Stimulated activated CD8-positive, alpha-beta memory T cell treated with anti-CD3 and anti-CD28 coated beads, Interleukin-15, amount 100 ng/mL, for 48 hours (primary cell): ENCODE measurements around the gene TRIM31.
"Not testable (repeated sequence)": the region's sequence is repeated elsewhere in the genome, so short reads cannot be mapped to it uniquely, and the experiment has no call there.

ENCODE experiments used
- DNase-seq, 2 donors: peaks; one replicate each; pipeline ENCODE4 v3.0.0-alpha.2; 2020; ENCODE audit warnings: low read depth in 2 of 2

Gene TRIM31

DNA sequence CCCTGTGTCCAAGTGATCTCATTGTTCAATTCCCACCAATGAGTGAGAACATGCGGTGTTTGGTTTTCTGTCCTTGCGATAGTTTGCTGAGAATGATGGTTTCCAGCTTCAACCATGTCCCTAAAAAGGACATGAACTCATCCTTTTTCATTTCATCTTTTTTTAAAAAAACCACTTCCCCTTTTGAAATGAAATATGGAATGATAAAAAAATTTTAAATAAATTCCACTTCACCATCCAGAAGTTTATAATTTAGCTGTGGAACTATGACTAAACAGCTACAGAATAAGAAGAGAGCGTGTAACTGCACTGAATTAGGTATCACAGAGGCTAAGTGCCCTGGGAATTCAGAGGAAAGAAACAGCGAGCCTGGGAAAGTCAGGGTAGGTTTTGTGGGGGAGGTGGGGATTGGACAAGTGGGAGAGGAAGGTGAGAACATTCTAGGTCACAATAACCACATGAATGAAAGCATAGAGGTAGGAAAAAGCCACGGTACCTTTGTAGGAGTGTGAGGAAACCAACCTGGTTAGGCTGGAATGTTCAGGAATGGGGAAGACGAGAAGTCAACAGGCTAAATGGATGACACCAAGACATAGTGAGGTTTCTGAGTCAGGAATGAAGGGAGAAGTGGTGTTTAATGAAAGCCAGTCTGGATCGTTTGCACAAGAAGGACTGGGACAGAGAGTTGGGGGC lies 37.1 kb upstream of the TRIM31 start:
- DNase-seq, result no peak

DNA sequence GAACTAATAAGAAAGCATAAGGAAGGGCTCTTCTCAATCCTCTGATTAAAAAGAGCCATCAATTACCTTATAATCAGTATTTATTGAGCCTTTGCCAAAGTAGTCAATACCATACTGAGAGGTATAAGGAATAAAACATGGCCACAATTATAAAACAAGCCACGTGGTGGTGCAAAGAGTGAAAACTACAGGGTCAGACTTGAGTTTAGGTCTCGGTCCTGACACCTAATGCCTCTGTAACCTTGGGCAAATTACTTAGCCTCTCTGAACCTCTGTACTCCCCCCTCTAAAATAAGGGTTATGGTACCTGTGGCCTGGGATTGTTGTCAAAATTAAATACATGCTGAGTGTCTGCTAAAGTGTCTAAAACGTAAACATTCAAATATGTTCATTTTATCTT lies 36.3 kb upstream of the TRIM31 start:
- no peak for DNase-seq

DNA sequence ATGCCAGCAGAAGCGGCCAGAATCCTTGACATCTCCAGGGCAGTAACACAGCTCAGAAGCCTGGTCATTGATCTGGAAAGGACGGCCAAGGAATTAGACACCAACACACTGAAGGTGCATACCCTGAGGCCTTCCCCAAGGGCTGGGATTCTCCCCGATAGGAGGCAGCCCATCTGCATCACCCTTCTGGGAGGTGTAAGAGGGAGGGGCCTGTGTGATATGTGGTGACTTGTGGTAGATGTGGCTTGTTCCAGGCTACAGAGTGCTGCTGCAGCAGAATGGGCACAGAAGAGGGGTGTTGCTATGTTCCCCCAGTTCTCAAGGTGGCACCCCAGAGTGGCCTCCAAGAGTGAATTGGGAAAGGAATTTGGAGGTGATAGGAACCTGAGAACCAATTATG lies 34.2 kb upstream of the TRIM31 start:
- DNase-seq, result no peak

DNA sequence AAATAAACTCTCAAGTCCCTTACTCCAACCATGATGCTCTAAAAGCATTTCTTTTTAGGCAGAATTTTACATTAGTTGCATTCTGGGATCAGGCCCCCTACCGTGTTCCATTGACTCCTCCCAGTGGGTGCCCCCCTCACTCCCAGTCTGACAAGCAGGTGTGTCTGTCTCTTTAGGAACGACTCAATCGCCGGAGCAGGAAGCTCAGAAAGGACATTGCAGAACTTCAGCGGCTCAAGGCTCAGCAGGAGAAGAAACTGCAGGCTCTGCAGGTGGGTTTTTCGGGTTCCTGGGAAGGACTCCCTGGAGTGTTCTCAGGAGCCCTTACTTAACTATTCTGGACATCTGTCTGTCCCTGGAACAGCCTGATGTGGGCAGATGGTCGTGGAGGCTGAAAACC lies 32.9 kb upstream of the TRIM31 start:
- no peak for DNase-seq

DNA sequence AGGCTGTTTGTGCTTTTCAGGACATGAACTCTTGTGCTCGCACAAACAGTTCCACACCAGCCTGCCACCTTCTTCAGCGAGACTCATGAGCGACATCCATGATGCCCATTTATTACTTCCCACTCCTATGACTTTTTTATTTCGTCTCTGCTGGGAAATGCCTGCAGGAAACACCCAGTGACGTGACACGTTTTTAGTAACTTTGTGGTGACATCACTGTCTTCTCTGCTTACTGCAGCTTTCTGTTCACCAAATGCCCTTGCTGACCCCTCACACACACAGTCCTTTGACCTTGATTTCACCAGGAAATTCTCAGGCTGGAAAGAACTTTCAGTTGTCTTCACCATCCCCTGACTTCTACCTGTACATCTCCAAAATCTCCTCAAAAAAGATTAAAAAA lies 31.9 kb upstream of the TRIM31 start:
- DNase-seq, result no peak

DNA sequence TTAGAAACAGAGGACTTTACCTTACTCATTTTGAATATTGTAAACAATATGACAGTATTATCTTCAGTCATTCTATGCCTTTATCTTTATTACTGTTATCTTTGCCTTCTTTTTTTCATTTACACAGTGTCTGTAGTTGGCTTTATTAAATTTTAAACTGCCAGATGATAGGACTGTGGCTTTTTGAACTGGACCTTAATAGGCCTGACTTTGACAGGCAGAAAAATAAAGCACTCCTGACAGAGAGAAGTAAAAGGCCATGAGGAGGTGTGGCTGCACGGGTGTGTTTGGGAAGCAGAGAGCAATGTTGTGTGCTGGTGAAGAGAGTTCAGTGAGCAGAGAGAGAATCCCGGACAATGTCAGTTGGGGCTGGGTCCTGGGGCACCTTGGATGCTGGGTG lies 30.9 kb upstream of the TRIM31 start:
- no peak for DNase-seq

DNA sequence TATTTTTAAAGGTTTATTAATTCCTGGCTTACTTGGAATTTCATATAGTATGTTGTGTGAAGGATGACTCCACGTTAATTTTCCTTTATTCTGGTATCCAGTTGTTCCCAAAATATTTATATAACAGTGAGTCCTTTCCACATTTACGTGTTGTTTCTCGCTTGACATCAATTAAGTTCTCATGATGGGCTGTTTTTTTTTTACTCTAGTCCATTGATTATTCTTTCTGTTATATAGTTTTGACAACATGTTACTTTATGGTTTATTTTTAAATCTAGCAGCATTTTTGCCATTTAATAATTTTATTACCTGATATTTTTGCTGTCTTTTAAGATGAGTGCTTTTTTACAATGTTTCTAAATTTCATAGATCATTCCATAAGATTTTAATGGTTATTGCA lies 29.8 kb upstream of the TRIM31 start:
- no peak for DNase-seq

DNA sequence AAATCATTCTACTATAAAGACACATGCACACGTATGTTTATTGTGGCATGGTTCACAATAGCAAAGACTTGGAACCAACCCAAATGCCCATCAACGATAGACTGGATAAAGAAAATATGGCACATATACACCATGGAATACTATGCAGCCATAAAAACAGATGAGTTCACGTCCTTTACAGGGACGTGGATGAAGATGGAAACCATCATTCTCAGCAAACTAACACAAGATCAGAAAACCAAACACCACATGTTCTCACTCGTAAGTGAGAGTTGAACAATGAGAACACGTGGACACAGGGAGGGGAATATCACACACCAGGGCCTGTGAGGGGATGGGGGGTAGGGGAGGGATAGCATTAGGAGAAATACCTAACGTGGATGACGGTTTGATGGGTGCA lies 27.4 kb upstream of the TRIM31 start:
- DNase-seq, result not testable (repeated sequence)

DNA sequence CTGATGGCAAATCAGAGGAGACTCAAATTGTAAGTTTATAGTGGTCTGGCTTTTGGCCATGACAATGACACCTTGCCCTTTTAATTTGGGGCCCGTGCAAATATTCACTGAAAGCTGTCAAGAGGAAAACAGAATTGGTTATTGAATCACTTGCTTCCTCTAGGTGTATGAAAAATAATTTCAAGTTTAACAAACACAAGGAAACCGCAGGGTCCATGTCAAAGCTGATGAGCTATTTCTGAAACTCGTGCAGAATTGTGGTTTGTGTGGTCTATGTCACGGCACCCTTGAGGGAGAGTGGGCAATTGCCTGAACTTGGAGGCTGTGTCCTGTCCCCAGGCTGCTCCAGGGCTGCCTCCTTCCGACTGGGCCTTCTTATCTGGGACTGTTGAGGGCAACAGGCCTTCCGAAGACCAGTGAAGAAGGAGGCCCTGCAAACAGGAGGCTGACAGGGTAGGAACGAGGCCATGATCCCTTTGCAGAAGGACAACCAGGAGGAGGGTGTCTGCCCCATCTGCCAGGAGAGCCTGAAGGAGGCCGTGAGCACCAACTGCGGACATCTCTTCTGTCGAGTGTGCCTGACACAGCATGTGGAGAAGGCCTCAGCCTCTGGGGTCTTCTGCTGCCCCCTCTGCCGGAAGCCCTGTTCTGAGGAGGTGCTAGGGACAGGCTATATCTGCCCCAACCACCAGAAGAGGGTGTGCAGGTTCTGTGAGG lies 23.8 kb upstream of the TRIM31 start:
- no peak for DNase-seq

DNA sequence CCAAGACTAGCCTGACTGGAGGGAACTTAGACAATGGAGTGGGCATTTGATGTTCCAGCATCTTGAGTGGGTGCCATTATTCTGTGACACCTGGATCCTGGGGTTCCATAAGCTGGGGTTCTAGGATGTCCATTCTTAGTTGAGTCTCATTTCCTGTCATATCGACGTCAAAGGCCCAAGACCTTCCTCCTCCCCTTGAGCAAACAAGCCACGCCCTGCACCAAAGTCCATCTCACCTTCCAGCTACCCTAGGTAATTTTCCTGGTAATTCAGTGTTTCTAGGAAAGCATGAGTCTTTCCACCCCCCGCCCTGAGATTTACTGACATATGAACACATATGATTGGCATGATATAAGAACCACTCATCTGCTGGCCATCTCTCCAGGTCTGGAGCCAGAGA lies 22.9 kb upstream of the TRIM31 start, which contains the start of gene TRIM40:
Gene TRIM40, plus strand, starts transcription at position 384 of the 400 bp plus-strand sequence. CDS start 897 bp downstream, outside the sequence.
- DNase-seq, result no peak

DNA sequence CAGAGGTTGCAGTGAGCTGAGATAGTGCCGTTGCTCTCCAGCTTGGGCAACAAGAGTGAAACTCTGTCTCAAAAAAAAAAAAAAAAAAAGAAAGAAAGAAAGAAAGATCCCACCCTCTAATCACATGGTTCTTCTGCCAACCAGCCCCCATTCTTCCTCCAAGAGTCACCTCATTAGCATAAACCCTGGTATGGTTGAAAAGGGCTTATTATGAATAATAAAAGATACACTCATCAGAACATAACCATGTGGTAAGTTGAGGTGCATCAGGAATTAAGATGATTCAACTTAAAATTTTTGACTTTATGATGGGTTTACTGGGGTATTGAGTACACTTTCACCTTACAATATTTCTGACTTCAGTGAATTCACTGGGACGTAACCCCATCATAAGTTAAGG lies 22.3 kb upstream of the TRIM31 start:
- no peak for DNase-seq

DNA sequence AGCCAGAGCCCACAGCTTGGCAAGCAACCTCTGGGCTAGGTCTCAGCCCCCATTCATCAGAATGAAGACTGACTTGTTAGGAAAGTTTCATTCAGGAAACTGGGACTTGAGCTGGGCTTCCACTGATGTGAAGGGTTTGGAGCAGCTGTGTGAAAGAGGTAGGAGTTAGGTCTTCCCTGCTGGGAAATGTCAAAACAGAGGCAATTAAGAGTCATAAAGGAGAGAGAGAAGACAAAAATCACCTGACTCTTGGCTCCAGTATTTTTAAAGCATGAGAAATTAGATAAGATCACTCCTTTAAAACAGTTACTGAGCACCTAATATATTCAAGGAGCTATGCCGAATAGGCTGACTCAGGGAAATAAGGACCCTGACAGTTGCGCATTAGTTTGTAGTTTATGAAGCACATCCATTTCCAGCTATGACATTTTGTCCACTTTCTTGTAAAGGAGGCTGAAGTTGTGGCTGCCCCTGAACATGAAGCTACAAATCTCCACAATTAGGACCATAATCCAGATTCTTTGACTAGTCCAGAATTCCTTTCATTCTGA lies 19.1 kb upstream of the TRIM31 start:
- DNase-seq, result no peak

DNA sequence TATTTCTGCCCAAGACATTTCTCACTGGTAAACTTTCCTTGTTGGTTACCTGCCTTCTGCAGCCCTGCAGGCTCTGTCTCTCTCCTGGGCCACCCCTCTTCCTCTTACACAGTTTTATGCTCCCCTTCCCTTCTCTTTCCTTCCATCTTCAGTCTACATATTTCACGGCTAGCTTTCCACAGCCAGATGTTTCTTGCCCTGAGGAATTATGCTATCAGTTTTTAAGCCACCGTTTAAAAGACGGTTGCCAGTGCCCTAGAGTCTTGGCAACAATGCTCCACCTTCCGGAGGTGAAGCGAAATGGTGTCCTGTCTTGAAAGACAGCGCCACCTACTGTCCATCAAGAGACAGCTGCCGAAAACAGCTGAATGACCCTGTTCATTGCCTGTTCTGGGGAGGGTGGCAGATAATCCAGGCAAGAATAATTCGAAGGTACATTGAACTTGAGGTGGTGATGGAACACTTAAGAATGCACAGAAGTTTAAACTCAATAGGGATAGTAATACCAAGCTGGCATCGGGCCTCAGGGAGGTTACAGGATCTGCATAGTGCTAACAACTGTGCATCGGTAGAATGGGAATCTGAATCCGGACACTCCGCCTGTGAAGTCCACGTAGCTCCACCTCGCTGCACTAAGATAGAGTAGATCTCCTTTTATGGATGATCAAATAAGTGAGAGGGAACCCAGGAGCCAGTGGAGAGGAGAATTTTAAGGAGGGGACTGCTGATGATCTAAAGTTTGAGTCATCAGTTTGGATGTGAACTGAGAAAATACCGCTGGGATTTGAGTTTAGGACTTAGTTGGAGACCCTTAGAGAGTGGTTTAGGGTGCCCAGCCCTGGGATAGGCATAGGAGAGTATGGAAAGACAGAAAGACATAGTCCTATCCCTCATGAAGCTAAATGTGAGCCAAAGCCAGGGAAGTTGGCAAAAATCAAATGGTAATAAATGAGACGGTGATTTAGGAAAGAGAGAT lies 18.3 kb upstream of the TRIM31 start:
- DNase-seq, result peak; percentile 20 to 29

DNA sequence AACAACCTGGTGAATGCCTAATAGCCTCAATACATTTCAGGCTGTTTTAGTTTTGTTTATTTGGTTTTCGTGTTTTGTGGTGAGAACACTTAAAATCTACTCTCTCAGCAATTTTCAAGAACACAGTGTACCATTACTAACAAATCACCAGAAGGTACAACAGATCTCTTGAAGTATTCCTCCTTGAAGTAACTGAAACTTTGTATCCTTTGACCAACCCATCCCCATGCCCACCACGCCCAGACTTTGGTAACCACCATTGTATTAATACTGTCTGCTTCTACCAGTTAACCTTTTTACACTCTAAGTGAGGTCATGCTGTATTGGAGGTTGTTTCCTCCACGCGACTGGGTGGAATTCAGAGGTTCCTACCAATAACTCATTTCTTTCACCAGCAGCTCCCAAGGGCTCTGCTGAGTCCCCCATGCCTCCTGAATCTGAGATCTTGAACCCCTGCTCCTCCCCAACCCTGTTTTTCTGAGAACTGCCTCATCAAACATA lies 17.3 kb upstream of the TRIM31 start:
- DNase-seq, result no peak

DNA sequence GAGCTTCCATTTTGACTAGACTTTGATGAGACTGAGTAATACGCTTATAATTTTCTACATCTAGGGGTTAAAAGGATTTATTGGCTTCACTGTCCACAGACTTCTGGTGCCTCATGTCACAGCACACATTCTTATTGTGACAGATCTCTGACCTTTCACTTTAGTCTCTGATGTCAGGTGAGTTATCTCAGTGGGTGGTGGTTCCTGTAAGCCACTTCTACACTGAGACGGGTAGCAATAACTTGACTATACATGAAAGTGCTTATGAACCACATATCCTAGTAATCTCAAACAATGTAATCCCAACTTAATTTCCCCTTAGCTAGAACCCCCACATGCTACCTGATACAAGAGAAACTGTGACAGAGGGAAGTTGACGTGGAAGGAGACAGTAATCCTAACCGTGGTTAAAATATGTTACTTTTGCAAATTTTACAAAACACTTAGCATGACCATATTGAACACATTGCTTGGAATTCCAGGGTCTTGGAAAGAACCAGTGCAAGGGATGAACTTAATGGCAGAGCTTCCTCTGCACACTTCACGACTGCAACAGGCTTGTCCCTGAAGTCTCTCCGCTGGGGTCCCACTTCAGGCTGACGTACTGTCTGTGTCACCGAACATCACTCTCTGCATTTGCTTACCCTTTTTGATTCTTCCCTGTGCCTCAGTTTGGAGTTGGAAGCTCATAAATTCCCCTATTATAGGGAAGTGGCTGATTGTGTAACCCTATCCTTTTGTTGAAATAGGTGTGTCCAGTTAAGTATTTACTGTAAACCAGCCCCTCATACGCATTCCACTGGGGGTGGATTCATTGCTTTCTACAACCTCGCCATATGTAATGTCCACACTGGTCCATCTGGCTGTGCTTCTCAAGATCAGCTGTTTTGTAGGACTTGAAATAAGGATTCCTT lies 16.6 kb upstream of the TRIM31 start:
- no peak for DNase-seq

DNA sequence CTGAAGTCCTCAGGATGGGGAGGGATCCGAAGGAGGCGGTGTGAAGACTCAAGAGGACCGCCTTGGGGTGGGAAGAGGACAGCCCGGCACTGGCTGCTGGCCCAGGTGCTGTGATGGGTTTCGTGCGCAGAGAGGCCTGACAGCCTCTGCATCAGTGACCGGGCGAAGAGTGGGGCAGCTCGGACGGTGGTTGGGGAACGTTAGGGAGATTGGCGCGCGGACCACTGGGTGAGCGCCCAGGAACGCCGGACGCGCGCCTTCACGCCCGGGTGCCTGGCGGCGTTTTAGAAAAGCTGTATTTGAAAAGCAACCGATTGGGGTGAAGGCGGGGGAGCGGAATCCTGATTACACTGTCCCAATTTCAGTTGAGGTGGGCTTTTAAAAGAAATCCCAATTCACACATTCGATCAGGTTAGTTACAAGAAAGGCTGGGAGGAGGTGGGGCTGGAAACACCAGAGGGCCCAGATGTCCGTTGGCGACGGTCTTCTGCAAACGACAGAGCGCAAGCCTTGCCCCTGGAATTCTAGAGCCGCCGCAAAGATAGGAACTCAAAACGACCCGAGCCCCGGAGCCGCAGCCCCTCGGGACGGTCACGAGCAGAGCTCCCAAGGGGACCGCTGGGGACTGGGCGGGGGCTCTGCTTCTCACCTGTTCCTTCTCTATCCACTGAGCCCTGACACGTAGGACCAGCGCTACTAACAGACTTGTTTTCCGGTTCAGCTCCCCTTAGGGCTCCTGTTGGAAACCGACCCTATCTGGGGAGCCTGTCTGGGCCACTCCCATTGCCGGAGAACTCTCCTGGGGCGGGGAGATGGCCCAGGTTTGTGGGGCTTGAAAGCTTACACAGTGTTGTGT lies 14.6 kb upstream of the TRIM31 start:
- no peak for DNase-seq

DNA sequence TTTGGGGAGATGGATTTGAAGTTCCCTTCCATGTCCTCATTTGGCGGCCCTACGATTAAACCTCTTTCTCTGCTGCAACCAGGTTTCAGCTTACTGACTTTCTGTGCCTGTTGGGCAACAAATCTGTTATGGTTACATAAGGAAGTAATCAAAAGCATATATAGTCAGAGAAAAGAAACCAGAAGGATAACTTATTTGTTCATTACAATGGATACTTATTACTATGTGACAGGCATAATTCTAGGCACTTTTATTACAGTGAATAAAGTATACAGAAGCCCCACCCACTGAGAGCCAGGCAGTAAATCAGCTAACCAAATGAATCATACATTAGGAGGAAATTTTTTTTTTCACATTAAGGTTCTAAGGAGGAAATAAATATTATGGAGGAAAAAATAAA lies 9.6 kb upstream of the TRIM31 start:
- no peak for DNase-seq

DNA sequence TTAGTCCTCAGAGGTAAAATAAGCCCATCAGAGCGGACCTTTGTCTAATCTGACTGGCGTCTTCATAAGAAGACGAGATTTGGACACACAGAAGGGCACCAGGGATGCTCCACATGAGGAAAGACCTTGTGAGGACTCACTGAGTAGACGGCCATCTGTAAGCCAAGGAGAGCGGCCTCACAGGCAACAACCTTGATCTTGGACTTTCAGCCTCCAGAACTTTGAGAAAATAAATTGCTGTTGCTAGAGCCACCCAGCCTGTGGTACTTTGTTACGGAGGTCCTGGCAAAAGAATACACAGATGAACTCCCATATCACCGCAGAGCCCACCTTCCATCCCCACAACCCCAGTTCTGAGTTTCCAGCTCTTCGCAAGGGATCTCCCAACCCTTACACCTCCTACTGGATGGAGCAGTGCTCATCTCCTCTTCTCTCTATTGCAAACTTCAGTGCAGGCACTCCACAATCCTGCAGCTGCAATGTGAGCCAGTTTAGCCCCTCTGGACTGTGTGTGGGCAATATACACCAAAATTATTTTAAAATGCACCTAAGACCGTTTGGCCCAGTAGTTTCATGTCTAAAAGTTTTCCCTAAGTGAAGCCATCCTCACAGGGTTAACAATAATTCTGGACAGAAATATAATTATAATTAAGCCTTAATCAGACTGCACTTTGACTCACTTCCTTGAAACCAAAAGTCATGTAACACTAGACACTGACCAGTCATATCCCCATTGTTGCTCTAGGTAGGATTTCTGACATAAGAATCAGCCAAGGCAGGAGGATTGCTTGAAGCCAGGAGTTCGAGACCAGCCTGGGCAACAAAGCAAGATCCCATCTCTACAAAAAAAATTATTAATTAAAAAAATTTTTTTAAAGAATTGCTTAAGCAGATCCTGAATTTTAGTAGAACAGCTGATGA lies 8.8 kb upstream of the TRIM31 start:
- DNase-seq, result no peak

DNA sequence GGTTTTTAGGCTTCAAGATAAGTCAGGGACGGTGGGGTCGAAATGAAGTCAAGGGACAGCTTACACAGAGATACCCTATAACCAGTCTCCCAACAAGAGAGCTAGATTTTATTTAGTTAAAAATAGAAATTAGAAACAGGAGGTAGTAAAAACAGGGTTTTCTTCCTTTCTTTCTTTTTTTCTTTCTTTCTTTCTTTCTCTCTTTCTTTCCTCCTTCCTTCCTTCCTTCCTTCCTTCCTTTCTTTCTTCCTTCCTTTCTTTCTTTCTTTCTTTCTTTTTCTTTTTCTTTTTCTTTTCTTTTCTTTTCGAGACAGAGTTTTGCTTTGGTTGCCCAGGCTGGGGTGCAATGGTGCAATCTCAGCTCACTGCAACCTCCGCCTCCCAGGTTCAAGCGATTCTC lies 5.8 kb upstream of the TRIM31 start:
- DNase-seq, result not testable (repeated sequence)
